Measurements from ENCODE around the gene PLPP6.

Gene PLPP6

DNA sequence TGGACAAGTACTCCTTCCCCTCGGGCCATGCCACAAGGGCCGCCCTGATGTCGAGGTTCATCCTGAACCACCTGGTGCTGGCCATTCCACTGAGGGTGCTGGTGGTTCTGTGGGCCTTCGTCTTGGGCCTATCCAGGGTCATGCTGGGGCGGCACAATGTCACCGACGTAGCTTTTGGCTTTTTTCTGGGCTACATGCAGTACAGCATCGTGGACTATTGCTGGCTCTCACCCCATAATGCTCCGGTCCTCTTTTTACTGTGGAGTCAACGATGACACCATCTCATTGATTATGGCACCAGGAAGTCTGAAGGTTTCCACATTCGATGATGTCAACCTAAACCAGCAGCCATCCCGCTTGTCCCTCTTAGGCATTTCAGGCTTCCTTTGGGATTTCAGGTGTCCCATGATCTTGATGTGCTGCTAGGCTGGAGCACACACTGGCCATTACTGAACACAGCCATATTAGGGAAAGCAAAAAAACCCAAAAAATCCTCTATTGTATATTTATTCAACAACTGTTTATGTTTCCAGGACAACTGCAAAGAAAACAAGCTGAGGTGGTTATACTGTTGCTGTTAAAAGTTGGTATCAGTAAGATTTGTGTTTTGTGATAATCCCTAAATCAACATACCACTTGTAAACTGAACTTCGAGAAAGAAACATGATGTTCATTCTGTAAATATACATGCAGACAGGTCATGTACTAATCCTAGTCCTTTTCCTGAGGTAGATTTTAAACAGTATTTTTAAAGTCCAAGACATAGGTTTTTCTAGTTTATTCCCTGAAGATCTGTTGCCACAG lies 1.1 kb downstream of the PLPP6 start:
- no peak for FAIRE-seq

DNA sequence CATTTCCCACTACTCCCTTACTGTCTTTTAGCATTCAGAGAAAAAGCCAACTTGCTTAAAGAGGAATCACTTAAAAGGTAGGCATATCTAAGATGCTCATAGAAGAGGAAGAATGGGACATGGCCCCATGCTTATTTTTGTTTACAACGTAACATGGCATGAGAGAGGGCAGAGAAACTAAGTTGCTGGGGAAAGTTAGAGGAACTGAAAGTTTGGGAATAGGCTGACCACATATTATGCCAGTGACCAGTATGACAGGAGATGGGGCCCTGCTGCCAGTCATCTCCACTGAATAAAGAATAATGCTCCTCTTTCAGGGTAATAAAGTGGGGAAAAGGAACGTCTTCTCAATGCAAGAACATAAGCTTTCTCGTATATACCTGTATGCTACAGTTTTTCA lies 1.9 kb downstream of the PLPP6 start:
- FAIRE-seq, result no peak

DNA sequence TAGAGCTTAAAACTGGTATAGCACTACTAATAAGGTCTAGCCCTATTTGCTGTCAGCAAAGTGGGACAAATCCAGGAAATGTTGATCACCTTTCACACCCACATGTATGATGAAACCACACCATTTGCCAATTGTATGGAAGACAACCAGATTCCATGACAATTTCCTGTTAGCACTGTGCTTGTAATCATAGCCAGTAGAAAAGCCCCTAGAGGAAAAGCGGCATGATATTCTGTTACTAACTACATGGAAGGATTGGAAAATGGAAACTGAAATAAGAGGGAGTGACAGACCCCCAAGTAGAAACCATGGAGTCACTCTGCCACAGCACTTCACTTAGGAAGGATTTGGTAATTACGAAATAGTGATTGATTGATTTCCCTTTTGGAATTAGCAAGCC lies 3.3 kb downstream of the PLPP6 start:
- FAIRE-seq, result no peak

DNA sequence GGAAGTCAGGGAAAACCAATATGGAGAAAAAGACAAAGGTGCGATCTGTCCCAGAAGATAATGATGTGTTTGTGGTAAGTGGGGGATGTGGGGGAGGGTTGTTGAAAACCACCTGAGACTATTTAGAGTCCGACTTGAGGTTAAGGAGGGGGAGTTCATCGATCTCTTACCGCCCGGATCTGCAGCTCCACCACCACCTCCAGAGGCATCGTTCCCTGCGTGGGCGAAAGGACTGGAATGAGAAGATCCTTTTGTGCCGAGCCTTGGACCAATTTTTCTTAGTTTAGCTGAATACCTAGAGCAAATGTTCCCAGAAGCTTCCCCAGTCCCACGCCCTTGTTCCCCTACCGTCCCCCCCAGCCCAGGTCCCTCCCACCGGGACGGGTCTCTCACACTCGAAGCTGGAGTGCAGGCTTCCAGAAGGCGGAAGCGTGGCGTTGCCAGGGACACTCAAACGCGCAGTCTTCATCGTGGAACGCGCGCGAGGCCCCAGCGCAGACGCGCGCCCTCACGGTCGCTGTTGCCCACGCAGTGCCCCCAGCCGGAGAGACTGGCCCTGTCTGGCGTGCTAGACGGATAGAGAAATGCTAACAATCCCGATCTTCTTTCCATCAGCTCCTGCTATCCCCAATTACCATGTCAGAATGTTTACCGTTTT lies 4.1 kb downstream of the PLPP6 start, which contains the start of gene SPATA6L:
Gene SPATA6L (minus strand): TSS at position 439 of the 658 bp plus-strand sequence. CDS start 230 bp downstream, at position 209.
- FAIRE-seq, result no peak

DNA sequence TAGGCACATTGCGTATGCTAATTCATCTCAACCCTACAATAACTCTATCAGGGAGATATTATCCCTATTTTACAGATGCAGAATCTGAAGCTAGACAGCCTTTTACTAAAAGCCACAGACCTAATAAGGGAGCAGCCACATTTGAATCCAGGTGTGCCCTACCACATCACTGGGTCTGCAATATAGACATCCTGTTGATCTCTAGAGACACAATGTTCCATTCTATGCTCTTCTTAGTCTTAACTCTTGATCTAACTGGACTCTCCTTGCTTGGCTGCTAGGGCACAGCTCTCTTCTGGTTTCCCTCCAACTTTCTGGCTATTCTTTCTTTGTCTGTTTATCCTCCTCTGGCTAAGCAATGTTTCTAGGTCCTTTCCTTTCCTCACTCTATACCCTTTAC lies 5.6 kb downstream of the PLPP6 start:
- FAIRE-seq, result no peak

DNA sequence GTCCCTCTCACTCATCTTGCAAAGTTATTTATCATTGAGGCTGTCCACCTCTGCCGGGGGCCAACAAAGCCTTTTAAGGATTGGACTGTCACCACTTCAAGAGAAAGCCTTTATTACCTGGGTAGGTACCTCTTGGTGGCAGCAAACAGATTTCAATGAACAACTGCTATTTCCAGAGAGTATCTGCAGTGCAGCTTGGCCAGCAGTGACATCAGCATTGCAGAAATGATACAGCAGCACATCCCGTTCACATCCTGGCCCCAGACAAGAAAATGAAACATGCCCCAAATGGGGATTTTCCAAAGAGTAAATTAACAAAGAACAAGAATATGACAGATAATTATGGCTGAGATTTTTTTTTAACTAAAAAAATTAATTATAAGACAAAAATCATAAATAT lies 6.5 kb downstream of the PLPP6 start:
- no peak for FAIRE-seq

DNA sequence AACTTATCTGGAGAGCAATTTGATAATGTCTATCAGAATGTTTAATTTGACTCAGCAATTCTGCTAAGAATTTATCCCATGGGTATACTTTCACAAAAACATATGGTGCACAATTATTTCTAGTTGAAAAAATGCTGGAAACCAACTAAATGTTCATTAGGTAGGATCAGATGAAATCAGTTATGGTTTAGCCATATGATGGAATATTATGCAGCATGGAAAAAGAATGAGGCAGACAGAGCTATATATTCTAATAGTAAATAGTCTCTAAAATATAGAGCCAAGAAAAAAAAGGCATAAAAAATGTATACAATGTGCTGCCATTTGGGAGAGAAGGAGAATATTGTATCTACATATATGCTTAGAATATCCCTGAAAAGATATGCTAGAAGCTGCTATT lies 7.8 kb downstream of the PLPP6 start:
- FAIRE-seq, result no peak

DNA sequence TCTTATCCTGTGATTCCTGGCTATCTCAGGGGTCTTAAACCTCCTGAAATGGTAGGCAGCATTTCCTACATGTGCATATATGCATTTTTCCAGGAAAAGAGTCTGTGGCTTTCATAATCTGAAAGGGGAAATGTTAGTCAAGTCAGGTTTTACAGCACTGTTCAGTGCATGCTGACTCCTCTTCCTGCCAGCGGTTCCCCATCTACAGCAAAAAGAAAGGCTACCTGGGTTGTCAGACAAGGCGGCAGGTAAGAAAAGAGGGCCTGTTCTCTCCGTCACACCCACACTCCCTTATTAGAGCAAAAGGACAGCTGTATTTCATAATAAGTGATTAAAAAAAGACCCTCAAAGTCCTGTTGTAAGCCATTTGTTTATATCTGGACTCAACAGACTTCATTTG lies 8.5 kb downstream of the PLPP6 start:
- no peak for FAIRE-seq

DNA sequence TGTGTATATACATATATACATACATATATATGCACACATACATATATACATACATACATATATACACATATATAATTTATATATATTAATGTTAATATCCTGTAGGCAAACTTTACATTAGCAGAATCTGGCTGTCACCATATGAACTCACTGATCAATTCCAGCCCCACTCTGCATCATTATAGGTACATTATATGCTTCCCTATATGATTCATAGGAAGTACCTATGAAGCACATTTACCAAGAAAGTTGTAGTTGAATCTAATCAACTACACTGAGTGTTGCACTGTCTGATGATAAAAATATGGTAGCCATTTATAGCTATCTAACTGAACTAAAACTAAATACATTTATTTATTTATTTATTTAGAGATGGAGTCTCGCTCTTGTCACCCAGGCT lies 9.6 kb downstream of the PLPP6 start:
- FAIRE-seq, result no peak

DNA sequence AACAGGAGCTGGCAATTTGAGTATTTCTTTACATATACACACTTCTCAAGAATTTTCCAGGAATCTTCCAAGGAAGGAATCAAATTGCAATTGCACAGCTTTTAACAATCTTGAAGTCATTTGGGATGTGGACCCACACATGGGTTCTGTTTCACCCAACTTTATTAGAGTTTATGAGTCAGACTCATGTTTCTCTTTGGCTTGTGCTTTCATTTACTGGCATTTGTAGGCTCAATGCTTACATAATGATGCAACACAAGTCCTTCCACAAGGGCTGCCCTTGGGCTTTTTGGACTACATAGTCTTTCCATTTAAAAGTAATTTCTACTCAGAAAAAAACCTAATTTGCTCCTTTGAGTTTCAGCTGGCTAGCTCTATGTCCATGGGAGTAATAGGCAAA lies 12.7 kb downstream of the PLPP6 start:
- FAIRE-seq, result no peak

DNA sequence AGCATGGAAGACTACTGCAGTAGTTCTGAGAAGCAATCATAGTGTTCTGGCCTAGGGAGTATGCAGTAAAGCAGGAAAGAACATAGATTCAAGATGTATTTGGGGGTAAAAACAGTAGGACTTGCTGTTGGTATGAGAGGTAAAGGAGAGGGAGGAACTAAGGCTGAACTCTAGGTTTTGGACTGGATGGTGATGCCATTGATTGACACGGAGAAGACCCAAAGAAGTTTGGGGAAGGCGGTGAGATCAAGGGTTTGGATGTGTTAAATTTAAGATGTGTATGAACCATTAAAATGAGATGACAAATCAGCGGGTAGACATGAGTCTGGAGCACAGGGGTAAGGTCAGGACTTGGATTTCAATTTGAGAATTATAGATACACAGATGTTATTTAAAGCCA lies 15.3 kb downstream of the PLPP6 start:
- FAIRE-seq, result no peak

DNA sequence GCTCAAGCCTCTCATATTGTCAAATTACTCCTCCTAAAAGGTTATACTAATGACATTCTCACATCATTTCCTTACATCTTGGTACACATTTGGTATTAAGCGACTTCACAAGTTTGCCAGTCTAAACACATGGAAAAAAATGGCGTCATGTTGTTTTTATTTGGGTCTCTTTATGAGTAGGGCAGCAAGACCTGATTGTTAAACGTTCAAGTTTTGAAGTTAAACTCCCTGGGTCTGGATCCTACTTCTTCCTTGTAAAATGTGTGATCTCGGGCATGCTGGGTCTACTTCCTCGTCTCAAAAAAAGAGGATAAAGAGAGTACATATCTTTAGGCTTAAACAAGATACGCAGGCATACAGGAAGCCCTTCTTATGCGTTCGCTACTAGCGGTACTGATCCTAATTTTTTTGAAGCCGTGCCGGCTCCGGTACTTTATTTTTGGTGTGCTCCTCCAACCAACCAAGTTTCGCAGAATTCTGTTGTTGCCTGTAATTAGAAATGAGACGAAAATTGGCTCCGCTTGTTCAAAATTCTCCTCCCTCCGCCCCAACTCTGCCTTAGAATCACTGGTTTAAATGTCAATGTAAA lies 16.7 kb downstream of the PLPP6 start:
- FAIRE-seq, result no peak

DNA sequence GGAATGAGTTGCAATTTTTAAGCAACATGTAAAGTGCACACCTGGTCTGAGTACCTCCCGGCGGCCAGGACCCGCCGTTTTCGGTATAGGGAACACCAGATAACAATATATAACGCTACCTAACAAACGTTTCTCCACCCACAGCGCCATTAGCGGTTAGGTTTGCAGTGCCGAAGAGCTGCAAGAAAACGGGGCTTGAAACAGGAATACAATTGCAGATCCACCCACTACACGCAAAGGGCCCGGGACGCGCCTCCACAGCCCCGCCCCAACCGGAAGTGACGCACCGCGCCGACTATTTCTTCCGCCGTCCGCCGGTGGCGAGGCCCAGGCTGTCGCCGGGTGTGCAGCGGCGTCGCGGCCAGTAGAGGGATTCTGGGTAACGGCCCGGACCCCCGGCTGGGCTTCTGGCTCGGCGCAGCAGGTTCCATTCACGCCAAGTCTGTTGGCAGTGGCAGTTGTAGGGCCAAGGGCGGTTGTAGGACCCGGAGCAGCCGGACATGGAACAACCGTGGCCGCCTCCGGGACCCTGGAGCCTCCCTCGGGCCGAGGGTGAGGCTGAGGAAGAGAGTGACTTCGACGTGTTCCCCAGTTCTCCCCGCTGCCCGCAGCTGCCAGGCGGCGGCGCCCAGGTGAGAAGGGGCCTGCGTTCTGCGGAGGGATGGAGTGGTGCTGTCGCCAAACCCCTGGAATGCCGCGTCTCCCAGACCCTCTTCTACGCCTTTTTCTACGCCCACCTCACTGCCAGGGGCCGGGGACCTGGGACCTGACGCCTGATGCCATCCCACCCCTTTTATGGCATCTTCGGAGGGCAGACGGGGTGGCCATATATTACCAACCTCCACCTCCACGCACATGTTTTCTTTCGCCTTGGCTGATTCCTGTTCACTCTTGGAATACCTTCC lies 17.4 kb downstream of the PLPP6 start, which contains the start of gene CDC37L1:
Gene CDC37L1 (plus strand): TSS at position 302 of the 905 bp plus-strand sequence. CDS start 199 bp downstream, at position 501.
- FAIRE-seq, result peak; percentile 97

DNA sequence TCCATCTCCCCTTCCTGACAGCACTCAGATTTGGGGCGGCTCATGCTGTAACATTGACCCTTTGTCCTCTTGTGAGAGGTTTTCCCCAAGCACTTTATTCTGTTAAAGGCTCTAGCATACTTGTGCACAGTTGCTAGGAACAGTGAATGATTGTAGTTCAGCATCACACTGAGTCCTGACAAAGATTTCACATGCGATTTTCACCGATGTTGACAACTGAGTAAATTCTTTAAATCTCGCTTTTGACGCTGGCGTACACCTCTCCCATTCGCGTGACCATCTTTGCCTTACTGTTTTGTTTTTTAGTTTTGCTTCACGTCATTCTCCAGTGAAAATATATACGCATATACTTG lies 18.1 kb downstream of the PLPP6 start:
- FAIRE-seq, result no peak

DNA sequence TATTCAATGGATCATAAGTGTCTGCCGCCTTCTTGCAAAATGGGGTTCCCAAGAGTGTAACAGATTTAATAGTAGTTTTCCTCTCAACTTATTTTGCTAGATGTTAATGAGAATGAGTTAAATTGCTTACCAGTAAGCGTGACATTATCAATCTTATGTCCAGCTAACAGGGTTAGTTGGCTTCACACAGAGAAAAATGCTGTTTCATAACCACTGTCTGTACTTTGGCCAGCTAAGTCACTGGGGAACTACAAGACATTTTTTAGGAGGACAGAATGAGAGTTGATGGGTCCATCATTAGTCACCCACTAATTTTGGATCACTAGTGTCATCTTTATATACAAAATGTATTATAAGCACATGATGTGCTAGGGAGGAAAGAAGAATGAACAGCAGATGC lies 18.7 kb downstream of the PLPP6 start:
- no peak for FAIRE-seq

DNA sequence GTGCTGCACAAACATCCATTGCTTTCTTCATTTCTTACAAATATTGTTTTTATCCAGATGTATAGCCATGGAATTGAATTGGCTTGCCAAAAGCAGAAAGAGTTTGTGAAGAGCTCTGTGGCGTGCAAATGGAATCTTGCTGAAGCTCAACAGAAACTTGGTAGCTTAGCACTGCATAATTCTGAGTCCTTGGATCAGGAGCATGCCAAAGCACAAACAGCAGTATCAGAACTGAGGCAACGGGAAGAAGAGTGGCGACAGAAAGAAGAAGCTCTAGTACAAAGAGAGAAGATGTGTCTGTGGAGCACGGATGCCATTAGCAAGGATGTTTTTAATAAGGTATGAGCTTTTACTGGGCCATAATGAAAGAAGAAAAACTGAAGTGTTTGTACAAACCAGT lies 22.7 kb downstream of the PLPP6 start:
- no peak for FAIRE-seq

DNA sequence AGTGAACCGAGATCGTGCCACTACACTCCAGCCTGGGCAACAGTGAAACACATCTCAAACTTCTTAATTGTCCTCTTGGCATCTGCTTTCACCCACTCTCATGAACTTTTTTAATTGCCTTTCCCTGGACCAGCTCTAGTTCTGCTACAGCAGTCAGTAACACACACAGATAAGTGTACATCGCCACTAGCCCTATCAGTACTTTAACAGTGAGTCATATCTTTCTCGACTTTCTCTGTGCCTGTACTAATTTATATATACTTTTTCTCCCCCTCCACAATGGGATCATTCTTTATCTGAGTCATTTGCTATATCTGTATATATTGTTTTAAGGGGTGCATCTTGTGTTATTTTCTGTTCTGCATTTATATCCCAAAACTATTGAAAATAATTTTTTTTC lies 24.0 kb downstream of the PLPP6 start:
- FAIRE-seq, result no peak

DNA sequence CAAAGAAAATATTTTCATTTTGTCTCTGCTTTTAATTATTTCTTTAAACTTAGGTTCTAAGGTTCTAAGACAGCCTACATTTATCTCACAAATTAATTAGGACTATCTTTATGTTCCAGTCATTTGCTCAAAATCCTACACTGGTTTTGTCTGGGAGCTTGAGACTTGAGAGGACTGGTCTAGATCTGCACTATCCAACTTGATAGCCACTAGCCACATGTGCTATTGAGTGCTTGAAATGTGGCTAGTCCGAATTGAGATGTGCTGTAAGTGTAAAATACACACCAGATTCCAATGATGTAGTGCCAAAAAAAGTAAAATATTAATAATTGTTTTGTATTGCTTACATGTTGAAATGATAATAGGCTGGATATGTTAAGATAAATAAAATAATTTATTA lies 24.5 kb downstream of the PLPP6 start:
- peak; percentile 77 for FAIRE-seq

DNA sequence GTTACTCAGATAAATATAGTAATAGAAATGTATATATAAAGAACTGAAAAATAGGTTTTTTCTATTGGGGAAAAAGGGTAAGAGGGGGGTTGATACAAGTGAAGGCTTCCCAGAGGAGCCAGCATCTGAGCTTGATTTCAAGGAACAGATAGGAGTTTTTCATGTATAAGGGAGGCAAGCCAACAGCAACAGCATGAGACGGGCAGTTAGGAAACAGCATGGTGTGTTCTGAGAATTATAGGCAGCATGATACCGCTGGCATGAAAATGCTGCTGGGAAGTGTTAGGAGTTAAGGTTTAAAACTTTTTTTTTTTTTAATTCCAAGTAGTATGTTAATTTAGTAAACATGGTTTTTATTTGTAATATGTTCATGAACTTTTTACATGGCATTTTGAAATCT lies 26.9 kb downstream of the PLPP6 start:
- no peak for FAIRE-seq

DNA sequence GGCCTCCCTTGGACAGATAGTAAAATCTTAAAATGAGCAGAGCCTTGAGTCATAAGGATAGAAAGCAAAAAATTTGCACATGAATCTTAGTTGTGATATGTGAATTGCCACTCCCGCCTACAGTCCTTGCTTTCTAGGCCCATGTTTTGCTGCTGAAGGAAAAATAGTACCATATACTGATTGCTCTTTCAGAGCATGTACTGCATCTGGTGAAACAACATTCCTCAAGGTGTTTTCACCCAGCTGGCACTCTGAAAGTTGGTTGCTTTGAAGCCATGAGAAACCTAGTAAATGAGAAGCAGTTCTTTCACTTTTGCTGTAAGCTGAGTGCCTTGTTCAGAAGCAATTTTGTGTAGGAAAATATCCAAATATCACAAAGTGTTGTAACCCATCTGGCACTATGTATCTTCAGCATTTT lies 27.6 kb downstream of the PLPP6 start:
- no peak for FAIRE-seq

DNA sequence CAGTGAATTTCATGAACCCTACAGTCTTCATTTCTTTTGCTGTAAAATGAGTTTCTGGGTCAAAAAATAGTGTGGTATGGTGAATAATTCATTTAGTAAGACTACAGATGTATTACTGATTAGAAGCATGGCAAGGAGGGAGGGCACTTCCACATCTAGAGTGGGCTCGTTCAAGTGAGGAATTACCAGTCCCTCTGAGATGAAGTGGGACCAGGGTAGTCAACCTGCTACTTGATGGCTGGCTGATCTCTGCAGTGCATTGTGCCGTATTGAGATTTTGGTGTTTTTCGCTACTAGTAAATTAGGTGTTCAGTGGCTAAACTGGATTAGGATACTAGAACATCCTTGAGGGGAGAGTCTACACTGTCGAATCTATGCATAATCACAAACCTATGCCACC lies 28.1 kb downstream of the PLPP6 start:
- FAIRE-seq, result no peak

DNA sequence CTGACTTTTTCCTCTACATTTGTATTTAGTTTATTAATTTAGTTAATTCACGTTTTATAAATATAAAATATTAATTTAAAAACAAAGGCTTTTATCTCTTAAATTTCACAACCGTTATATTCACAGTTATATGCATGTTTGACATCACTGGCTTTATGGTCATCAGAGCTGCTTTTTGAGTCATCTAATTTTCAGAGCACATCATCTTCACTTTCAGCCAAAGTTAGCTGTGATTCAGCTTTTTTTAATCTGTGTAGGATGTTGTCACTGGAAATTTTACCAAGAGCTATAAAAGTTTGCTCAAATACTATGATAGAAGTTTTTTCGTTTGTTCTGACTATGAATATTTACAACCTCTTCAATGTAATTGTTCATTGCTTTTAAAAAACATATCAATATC lies 29.7 kb downstream of the PLPP6 start:
- no peak for FAIRE-seq

DNA sequence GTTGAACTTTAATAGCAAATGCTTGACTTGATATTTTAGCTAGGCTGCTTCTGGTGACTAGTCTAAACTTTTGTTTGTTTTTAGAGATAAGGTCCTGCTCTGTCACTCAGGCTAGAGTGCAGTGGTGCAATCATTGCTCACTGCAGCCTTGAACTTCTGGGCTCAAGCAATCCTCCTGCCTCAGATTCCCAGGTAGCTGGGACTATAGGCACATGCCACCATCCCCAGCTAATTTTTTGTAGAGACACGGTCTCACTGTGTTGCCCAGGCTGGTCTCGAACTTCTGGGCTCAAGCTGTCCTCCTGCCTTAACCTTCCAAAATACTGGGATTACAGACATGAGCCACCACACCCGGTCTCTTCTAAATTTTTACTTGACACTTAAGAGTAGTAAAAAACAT lies 38.0 kb downstream of the PLPP6 start:
- no peak for FAIRE-seq
